DMS 273 (cell line): Measurements from ENCODE around the gene ECM2.

Source experiments
- DNase-seq: peaks from one replicate; lab custom pipeline; 2025; ENCODE audit not compliant: unreplicated experiment; lab: John Stamatoyannopoulos, UW

The ECM2 gene

GRCh38 chr9:92527832-92528521, 7.8 kb downstream of the ECM2 start:
- no peak for DNase-seq

GRCh38 chr9:92527291-92527828, 8.4 kb downstream of the ECM2 start:
- DNase-seq: no peak

- DNase-seq: no peak
Observed at GRCh38 chr9:92525306-92525705, 10.5 kb downstream of the ECM2 start.

GRCh38 chr9:92524881-92525280, 10.9 kb downstream of the ECM2 start:
- DNase-seq: no peak

- DNase-seq: no peak
Observed at GRCh38 chr9:92522983-92523970, 12.5 kb downstream of the ECM2 start.

- DNase-seq: no peak
Observed at GRCh38 chr9:92520837-92521236, 15.0 kb downstream of the ECM2 start.

GRCh38 chr9:92518199-92518598, 17.6 kb downstream of the ECM2 start:
- DNase-seq: no peak

GRCh38 chr9:92517046-92517445, 18.7 kb downstream of the ECM2 start:
- DNase-seq: no peak

GRCh38 chr9:92516521-92516920, 19.3 kb downstream of the ECM2 start:
- no peak for DNase-seq

- DNase-seq: no peak
Observed at GRCh38 chr9:92514635-92515034, 21.2 kb downstream of the ECM2 start.

GRCh38 chr9:92513349-92513748, 22.4 kb downstream of the ECM2 start:
- DNase-seq: no peak

- DNase-seq: no peak
Observed at GRCh38 chr9:92512622-92513021, 23.2 kb downstream of the ECM2 start.

- DNase-seq: no peak
Observed at GRCh38 chr9:92510747-92511146, 25.0 kb downstream of the ECM2 start.

- DNase-seq: no peak
Observed at GRCh38 chr9:92509050-92509449, 26.7 kb downstream of the ECM2 start.

GRCh38 chr9:92508018-92508820, 27.6 kb downstream of the ECM2 start:
- DNase-seq: no peak

GRCh38 chr9:92507496-92507895, 28.3 kb downstream of the ECM2 start:
- no peak for DNase-seq

- DNase-seq: no peak
Observed at GRCh38 chr9:92507005-92507404, 28.8 kb downstream of the ECM2 start.

- DNase-seq: no peak
Observed at GRCh38 chr9:92506184-92506857, 29.5 kb downstream of the ECM2 start.

- DNase-seq: no peak
Observed at GRCh38 chr9:92504881-92505280, 30.9 kb downstream of the ECM2 start.

GRCh38 chr9:92503156-92503555, 32.6 kb downstream of the ECM2 start:
- DNase-seq: no peak
